HS-5 (cell line): Measurements from ENCODE around the gene TMEM174.

Source experiments
- DNase-seq: peaks from one replicate; pipeline ENCODE4 v3.0.0-alpha.2; 2012; ENCODE audit warnings: low read depth

The TMEM174 gene

GRCh38 chr5:73154208-73155006 lies 18.6 kb upstream of the TMEM174 start:
- no peak for DNase-seq

GRCh38 chr5:73155271-73156222 lies 17.4 kb upstream of the TMEM174 start:
- no peak for DNase-seq

GRCh38 chr5:73157414-73158303 lies 15.3 kb upstream of the TMEM174 start:
- no peak for DNase-seq

- DNase-seq: no peak
Measured at GRCh38 chr5:73158313-73158712, 14.7 kb upstream of the TMEM174 start.

GRCh38 chr5:73160239-73160671 lies 12.7 kb upstream of the TMEM174 start:
- no peak for DNase-seq

- DNase-seq: no peak
Measured at GRCh38 chr5:73170522-73170921, 2.5 kb upstream of the TMEM174 start.

GRCh38 chr5:73171495-73171894 lies 1.5 kb upstream of the TMEM174 start:
- no peak for DNase-seq

- no peak for DNase-seq
Measured at GRCh38 chr5:73174100-73174815, 1.3 kb downstream of the TMEM174 start.

- no peak for DNase-seq
Measured at GRCh38 chr5:73176250-73176649, 3.3 kb downstream of the TMEM174 start.

GRCh38 chr5:73178265-73178664 lies 5.3 kb downstream of the TMEM174 start:
- no peak for DNase-seq

- no peak for DNase-seq
Measured at GRCh38 chr5:73179730-73180129, 6.7 kb downstream of the TMEM174 start.

GRCh38 chr5:73180566-73180965 lies 7.6 kb downstream of the TMEM174 start:
- DNase-seq: no peak

- no peak for DNase-seq
Measured at GRCh38 chr5:73182307-73182706, 9.3 kb downstream of the TMEM174 start.

- no peak for DNase-seq
Measured at GRCh38 chr5:73183000-73183399, 10.0 kb downstream of the TMEM174 start.

- DNase-seq: no peak
Measured at GRCh38 chr5:73183481-73183891, 10.5 kb downstream of the TMEM174 start.

GRCh38 chr5:73186976-73187375 lies 14.0 kb downstream of the TMEM174 start:
- DNase-seq: no peak

GRCh38 chr5:73188764-73189531 lies 16.0 kb downstream of the TMEM174 start:
- no peak for DNase-seq

- peak; percentile 22 for DNase-seq
Measured at GRCh38 chr5:73189871-73190376, 16.9 kb downstream of the TMEM174 start.

GRCh38 chr5:73192370-73192769 lies 19.4 kb downstream of the TMEM174 start:
- DNase-seq: no peak

- no peak for DNase-seq
Measured at GRCh38 chr5:73193592-73193991, 20.6 kb downstream of the TMEM174 start.
